Measurements from ENCODE around the gene B3GNT4. TPM values are rescaled to one million over a fixed set of nuclear protein-coding genes. Genes with fewer than 3 reads are reported as not detected.

The B3GNT4 gene
- total and polyA plus RNA-seq, 2 of the 8 experiments (the other 6 are each of a cell fraction or from before 2014, with no cell fraction given) = 1.1 to 1.4 TPM

DNA sequence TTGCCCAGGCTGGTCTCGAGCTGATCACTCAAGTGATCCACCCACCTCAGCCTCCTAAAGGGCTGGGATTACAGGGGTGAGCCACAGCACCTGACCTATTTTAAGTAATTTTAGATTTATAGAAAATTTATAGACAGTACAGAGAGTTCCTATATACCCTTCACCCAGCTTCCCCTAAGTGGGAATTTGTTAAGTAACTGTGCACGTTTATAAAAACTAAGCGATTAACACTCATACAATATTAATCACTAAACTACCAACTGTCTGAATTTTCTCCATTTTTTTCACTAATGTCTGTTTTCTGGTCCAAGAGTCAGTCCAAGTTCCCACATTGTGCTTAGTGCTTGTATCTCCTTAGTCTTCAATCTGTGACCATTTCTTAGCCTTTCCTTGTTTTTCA, 35.0 kb upstream of the B3GNT4 start (continued):
- TF ChIP-seq SUZ12 (IDR thresholded peaks at IDR 0.05; ENCODE audit: low read length) (no peak), RNF2 (IDR thresholded peaks at IDR 0.05; ENCODE audit: borderline replicate concordance, low read depth, low read length, missing control alignments, poor library complexity, severe bottlenecking) (no peak), BCL11A (IDR thresholded peaks at IDR 0.05; ENCODE audit: low read depth in 2 of 2, low read length in 2 of 2) (no peak), KDM5A (IDR thresholded peaks at IDR 0.05; ENCODE audit: low read length) (no peak)
- TF ChIP-seq, protein P1, sequence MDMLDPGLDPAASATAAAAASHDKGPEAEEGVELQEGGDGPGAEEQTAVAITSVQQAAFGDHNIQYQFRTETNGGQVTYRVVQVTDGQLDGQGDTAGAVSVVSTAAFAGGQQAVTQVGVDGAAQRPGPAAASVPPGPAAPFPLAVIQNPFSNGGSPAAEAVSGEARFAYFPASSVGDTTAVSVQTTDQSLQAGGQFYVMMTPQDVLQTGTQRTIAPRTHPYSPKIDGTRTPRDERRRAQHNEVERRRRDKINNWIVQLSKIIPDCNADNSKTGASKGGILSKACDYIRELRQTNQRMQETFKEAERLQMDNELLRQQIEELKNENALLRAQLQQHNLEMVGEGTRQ (IDR thresholded peaks at IDR 0.05; ENCODE audit: low read length) = no peak

Data from H1 (cell line).